GM10248 (cell line): ENCODE measurements around the gene SPPL2A.

ENCODE experiments used
- CTCF ChIA-PET: fragments of 300-600 bp; sonication (Branson Sonifier 250); formaldehyde crosslinking; extraction: SDS; loops from one replicate; lab custom pipeline; 2021; ENCODE audit warnings: antibody characterized with exemption; lab: Yijun Ruan, JAX
- POLR2A ChIA-PET: fragments of 350-650 bp; sonication (Branson Sonifier 250); formaldehyde crosslinking; extraction: SDS; loops from one replicate; lab custom pipeline; 2020; ENCODE audit warnings: antibody characterized with exemption; lab: Yijun Ruan, JAX
- DNase-seq: peaks from one replicate; pipeline ENCODE4 v3.0.0; 2012; ENCODE audit errors: extremely low spot score
- TF ChIP-seq, protein P1 (sequence below): IDR thresholded peaks from 2 replicates; pipeline ENCODE4 v1.5.1; 2012; ENCODE audit warnings: mild to moderate bottlenecking, low read depth; ENCODE audit errors: extremely low read depth, missing control alignments, control extremely low read depth

SPPL2A gene

DNA sequence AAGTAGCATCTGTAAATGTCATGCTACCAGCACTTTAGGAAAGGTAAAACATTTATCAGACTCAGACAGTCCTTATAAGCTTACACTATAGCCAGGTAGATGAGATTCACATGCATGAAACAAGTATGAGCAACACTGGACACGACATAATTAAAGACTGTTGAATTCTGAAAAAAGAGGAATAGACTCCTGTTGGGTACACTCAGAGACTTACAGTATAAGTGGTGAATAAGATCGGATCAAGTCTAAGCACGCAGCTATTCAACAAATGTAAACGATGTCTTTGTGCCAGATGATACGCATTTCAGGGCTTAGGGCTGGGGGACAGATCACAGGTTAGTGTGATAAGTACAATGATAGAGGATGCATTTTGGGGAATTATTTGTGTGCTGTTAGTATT, 43.2 kb upstream of the SPPL2A start:
- ChIA-PET CTCF (interaction anchor here (0.9 to 1.5 kb wide), 3 partner anchors 9 to 78 kb away, joined by 3 to 4 read pairs (median 4); no protein-coding TSS in a partner anchor), POLR2A (no interaction called here)
- TF ChIP-seq, protein P1, sequence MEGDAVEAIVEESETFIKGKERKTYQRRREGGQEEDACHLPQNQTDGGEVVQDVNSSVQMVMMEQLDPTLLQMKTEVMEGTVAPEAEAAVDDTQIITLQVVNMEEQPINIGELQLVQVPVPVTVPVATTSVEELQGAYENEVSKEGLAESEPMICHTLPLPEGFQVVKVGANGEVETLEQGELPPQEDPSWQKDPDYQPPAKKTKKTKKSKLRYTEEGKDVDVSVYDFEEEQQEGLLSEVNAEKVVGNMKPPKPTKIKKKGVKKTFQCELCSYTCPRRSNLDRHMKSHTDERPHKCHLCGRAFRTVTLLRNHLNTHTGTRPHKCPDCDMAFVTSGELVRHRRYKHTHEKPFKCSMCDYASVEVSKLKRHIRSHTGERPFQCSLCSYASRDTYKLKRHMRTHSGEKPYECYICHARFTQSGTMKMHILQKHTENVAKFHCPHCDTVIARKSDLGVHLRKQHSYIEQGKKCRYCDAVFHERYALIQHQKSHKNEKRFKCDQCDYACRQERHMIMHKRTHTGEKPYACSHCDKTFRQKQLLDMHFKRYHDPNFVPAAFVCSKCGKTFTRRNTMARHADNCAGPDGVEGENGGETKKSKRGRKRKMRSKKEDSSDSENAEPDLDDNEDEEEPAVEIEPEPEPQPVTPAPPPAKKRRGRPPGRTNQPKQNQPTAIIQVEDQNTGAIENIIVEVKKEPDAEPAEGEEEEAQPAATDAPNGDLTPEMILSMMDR = no peak
- no peak for DNase-seq

DNA sequence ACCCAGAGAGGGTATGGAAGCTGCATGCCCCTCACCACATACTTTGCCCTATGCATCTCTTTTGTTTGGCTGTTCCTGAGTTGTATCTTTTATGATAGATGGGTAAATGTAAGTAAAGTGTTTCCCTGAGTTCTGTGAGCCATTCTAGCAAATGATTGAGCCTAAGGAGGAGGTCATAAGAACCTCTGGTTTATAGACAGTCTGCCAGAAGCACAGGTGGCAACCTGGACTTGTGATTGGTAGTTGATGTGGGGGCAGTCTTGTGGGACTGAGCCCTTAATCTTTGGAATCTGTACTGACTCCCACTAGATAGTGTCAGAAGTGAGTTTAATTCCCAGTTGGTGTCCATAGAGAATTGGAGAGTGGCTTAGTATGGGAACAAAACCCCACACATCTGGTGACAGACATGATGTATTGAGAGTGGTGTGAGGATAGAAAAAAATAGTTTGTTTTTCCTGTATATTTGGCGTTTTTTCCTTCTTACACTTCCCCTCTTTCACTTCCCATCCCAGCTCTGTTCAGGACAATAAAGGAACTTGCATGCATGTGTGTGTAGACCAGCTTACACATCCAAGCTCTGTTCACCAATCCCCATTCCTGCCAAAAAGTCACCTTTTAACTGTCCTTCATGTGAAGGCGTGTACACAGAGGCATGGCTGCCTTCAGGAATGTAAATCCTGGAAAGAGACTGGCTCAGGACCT, 38.1 kb upstream of the SPPL2A start:
- ChIA-PET CTCF (interaction anchor here (0.7 kb wide), 1 partner anchor 23 kb away, joined by 3 read pairs; no protein-coding TSS in a partner anchor), POLR2A (no interaction called here)
- TF ChIP-seq, protein P1 = no peak
- no peak for DNase-seq

DNA sequence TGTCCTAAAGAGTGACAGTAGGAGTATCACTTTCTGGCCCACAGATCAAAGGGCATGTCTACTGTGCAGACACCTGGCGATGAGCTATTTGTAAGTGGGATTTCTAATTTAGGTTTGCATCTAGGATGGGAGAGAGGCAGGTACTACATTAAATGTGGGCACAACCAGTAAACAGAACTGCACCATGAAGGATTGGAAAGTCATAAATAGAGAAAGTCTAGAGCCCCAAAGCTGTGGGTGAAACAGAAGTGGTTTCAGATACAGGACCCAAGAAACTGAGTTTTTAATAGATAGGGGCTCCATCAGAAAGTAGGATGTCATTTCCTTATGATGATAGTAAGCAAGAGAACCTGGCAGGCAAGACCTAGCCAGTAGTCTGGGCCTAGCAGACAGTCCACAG, 35.2 kb upstream of the SPPL2A start:
- DNase-seq = peak; percentile 18
- TF ChIP-seq, protein P1 = no peak
- ChIA-PET POLR2A (no interaction called here), CTCF (interaction anchor here (1.5 to 2.2 kb wide), 6 partner anchors 8 to 24 kb away, joined by 4 to 7 read pairs (median 6); no protein-coding TSS in a partner anchor)

DNA sequence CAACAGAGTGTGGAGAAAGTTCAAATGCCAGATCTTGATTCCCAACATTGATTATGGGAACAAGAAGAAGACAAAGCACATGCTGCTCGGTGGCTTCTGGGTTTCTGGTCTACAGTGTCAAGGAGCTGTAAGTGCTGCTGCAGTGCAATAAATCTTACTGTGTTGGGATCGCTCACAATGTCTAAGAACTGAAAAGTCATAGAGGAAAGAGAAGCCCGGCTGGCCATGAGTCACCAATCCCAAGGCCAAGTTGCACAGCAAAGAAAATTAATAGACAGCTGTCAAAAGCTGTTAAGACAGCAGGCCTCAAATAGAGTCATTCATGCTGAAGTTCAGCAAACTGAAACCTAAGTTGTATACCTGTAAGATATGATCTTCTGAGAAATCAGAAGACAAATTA, 33.2 kb upstream of the SPPL2A start:
- TF ChIP-seq, protein P1 = no peak
- CTCF ChIA-PET = interaction anchor here (1.8 to 1.9 kb wide), 2 partner anchors 9 to 16 kb away, joined by 5 to 7 read pairs; no protein-coding TSS in a partner anchor
- POLR2A ChIA-PET = no interaction called here
- DNase-seq = no peak

DNA sequence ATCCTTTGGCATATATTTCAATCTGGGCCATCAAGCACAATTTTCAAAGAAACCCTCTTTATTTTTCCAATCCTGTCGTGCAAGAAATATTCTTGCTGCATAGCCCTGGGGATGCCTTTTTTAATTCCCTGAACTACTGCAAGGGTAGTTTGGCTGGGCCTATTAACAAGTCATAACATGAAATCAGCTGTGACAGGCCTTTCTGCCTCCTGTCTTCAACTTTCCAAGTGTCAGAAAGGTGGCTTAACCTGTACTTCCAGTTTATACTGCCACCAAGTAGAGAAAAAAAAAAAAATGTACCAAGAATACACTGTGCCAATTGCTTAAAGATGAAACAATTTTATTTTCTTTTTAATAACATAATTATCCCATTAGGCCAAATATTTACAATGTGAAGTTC, 32.4 kb upstream of the SPPL2A start:
- ChIA-PET POLR2A (no interaction called here), CTCF (interaction anchor here (1.5 kb wide), 1 partner anchor 79 kb away, joined by 3 read pairs; no protein-coding TSS in a partner anchor)
- DNase-seq = no peak
- TF ChIP-seq, protein P1 = no peak

DNA sequence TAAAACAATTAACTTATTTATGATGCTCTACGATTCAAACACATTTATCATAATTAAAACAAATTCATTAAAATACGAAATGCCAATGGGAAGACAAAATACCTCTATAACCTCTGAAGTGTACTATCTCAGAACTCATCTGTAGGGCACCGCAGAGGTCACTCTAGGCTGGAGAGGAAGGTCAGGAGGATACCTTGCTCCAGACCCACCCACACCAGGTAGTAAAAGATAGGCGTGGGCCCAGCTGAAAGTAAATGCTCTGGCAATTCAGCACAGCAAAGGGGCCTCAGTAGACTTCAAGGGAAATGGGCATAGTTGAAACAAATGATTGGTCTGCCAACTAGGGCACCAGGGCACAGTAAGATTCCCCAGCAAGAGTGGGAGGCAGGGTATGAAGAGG, 26.0 kb upstream of the SPPL2A start:
- TF ChIP-seq, protein P1 = no peak
- ChIA-PET POLR2A (no interaction called here), CTCF (interaction anchor here (1.5 to 1.6 kb wide), 3 partner anchors 13 to 85 kb away, joined by 4 to 9 read pairs (median 4); no protein-coding TSS in a partner anchor)
- DNase-seq = no peak
